IPS-18a (cell line): ENCODE data around the gene TMEM98.
"Not testable (repeated sequence)": the region's sequence is repeated elsewhere in the genome, so short reads cannot be mapped to it uniquely, and the experiment has no call there.

Experiments
- H3K27ac ChIP-seq: one replicate; pipeline ENCODE4 v1.5.1; 2013; ENCODE audit warnings: low read length
- H3K27me3 ChIP-seq: one replicate; pipeline ENCODE4 v1.6.1; 2013; ENCODE audit warnings: mild to moderate bottlenecking, low read length; ENCODE audit not compliant: control insufficient read depth, insufficient read depth
- H3K36me3 ChIP-seq: one replicate; pipeline ENCODE4 v1.6.1; 2013; ENCODE audit warnings: low read depth, low read length; ENCODE audit not compliant: control insufficient read depth
- H3K4me1 ChIP-seq: one replicate; pipeline ENCODE4 v1.6.1; 2013; ENCODE audit warnings: low read depth, low read length; ENCODE audit not compliant: control insufficient read depth
- H3K4me3 ChIP-seq: one replicate; pipeline ENCODE4 v1.5.1; 2013; ENCODE audit warnings: low read length
- H3K9ac ChIP-seq: one replicate; pipeline ENCODE4 v1.6.1; 2013; ENCODE audit warnings: mild to moderate bottlenecking, low read length, moderate library complexity
- H3K9me3 ChIP-seq: one replicate; pipeline ENCODE4 v1.6.1; 2013; ENCODE audit warnings: low read depth, low read length; ENCODE audit not compliant: control insufficient read depth

TMEM98 gene

GRCh38 chr17:32927724-32928585, at the start of gene TMEM98:
Gene TMEM98, plus strand, starts transcription at chr17:32928153. Its CDS starts 3,376 bp downstream, at chr17:32931529.
- H3K4me3 ChIP-seq = peak within 1 kb of the TSS; percentile 59
- H3K27me3 ChIP-seq = peaks cover 14% of the 10 kb centered on the region

GRCh38 chr17:32878211-32878610, 49.7 kb upstream of the TMEM98 start:
- peaks cover 10% of the 10 kb centered on the region for H3K27me3 ChIP-seq

More at GRCh38 chr17:32927724-32928585, at the start of gene TMEM98:
- Histone ChIP-seq H3K9me3 (no peaks in the 10 kb centered on the region), H3K4me1 (peaks cover 14% of the 10 kb centered on the region), H3K27ac (no peak within 1 kb of the TSS), H3K36me3 (peaks cover 14% of the 10 kb centered on the region), H3K9ac (peak within 1 kb of the TSS; percentile 76)

GRCh38 chr17:32879134-32879533, 48.8 kb upstream of the TMEM98 start:
- H3K9ac ChIP-seq = no peak overlapping the region
- H3K27me3 ChIP-seq = peaks cover 10% of the 10 kb centered on the region
- H3K4me1 ChIP-seq = peaks cover 12% of the 10 kb centered on the region
- no peak overlapping the region for H3K4me3 ChIP-seq
- H3K27ac ChIP-seq = no peak overlapping the region
- H3K9me3 ChIP-seq = no peaks in the 10 kb centered on the region
- H3K36me3 ChIP-seq = no peaks in the 10 kb centered on the region

More at GRCh38 chr17:32878211-32878610, 49.7 kb upstream of the TMEM98 start:
- H3K4me3 ChIP-seq = no peak overlapping the region
- no peak overlapping the region for H3K27ac ChIP-seq
- no peaks in the 10 kb centered on the region for H3K36me3 ChIP-seq
- peaks cover 12% of the 10 kb centered on the region for H3K4me1 ChIP-seq
- H3K9me3 ChIP-seq = no peaks in the 10 kb centered on the region
- no peak overlapping the region for H3K9ac ChIP-seq

- no peak overlapping the region for H3K9ac ChIP-seq
- no peak overlapping the region for H3K4me3 ChIP-seq
- no peaks in the 10 kb centered on the region for H3K9me3 ChIP-seq
Observed at GRCh38 chr17:32880671-32881453, 47.1 kb upstream of the TMEM98 start.

GRCh38 chr17:32882029-32882428, 45.9 kb upstream of the TMEM98 start:
- H3K4me3 ChIP-seq = no peak overlapping the region
- H3K27me3 ChIP-seq = no peaks in the 10 kb centered on the region
- H3K4me1 ChIP-seq = peaks cover 7% of the 10 kb centered on the region
- no peaks in the 10 kb centered on the region for H3K36me3 ChIP-seq
- no peak overlapping the region for H3K9ac ChIP-seq
- no peaks in the 10 kb centered on the region for H3K9me3 ChIP-seq
- H3K27ac ChIP-seq = no peak overlapping the region

More at GRCh38 chr17:32880671-32881453, 47.1 kb upstream of the TMEM98 start:
- Histone ChIP-seq H3K36me3 (no peaks in the 10 kb centered on the region), H3K27ac (no peak overlapping the region), H3K4me1 (peaks cover 8% of the 10 kb centered on the region), H3K27me3 (peaks cover 2% of the 10 kb centered on the region)

- H3K27ac ChIP-seq = no peak overlapping the region
- H3K36me3 ChIP-seq = no peaks in the 10 kb centered on the region
- H3K4me1 ChIP-seq = peaks cover 3% of the 10 kb centered on the region
- no peaks in the 10 kb centered on the region for H3K27me3 ChIP-seq
- H3K9ac ChIP-seq = no peak overlapping the region
- no peaks in the 10 kb centered on the region for H3K9me3 ChIP-seq
- no peak overlapping the region for H3K4me3 ChIP-seq
Observed at GRCh38 chr17:32882734-32883133, 45.2 kb upstream of the TMEM98 start.

- H3K4me3 ChIP-seq, H3K27me3 ChIP-seq, H3K9ac ChIP-seq, H3K9me3 ChIP-seq, H3K27ac ChIP-seq, H3K36me3 ChIP-seq, H3K4me1 ChIP-seq: not testable (repeated sequence)
Observed at GRCh38 chr17:32886951-32887350, 41.0 kb upstream of the TMEM98 start.

GRCh38 chr17:32887410-32887809, 40.5 kb upstream of the TMEM98 start:
- H3K27ac ChIP-seq, H3K36me3 ChIP-seq, H3K4me3 ChIP-seq, H3K9ac ChIP-seq, H3K9me3 ChIP-seq, H3K27me3 ChIP-seq, H3K4me1 ChIP-seq: not testable (repeated sequence)

- no peaks in the 10 kb centered on the region for H3K9me3 ChIP-seq
- H3K27me3 ChIP-seq = no peaks in the 10 kb centered on the region
- H3K36me3 ChIP-seq = no peaks in the 10 kb centered on the region
- no peak overlapping the region for H3K4me3 ChIP-seq
- H3K27ac ChIP-seq = no peak overlapping the region
- no peaks in the 10 kb centered on the region for H3K4me1 ChIP-seq
- no peak overlapping the region for H3K9ac ChIP-seq
Observed at GRCh38 chr17:32894245-32894644, 33.7 kb upstream of the TMEM98 start.

GRCh38 chr17:32896647-32897258, 31.2 kb upstream of the TMEM98 start:
- Histone ChIP-seq H3K27me3 (no peaks in the 10 kb centered on the region), H3K9ac (no peak overlapping the region), H3K9me3 (peaks cover 5% of the 10 kb centered on the region), H3K4me1 (no peaks in the 10 kb centered on the region), H3K4me3 (no peak overlapping the region), H3K36me3 (no peaks in the 10 kb centered on the region), H3K27ac (no peak overlapping the region)

- no peak overlapping the region for H3K9ac ChIP-seq
- H3K4me1 ChIP-seq = no peaks in the 10 kb centered on the region
- H3K9me3 ChIP-seq = peaks cover 5% of the 10 kb centered on the region
- no peak overlapping the region for H3K4me3 ChIP-seq
- no peaks in the 10 kb centered on the region for H3K36me3 ChIP-seq
- H3K27me3 ChIP-seq = no peaks in the 10 kb centered on the region
- no peak overlapping the region for H3K27ac ChIP-seq
Observed at GRCh38 chr17:32899236-32900013, 28.5 kb upstream of the TMEM98 start.
